K562 (cell line): Measurements from ENCODE around the gene CRABP2. TPM values are rescaled to one million over a fixed set of nuclear protein-coding genes. Genes with fewer than 3 reads are reported as not detected.

Source experiments
- AFF4 ChIP-seq: sonication (generic); formaldehyde crosslinking; IDR thresholded peaks from 2 replicates; pipeline ENCODE4 v1.8.0; 2023; ENCODE audit warnings: mild to moderate bottlenecking, missing genetic modification reagents
- CBFA2T3 ChIP-seq: fragments of 450-650 bp; IDR thresholded peaks from 2 replicates; pipeline ENCODE4 v1.6.1; 2017
- CBX1 ChIP-seq: sonication (generic); IDR thresholded peaks from 2 replicates; pipeline ENCODE4 v1.6.1; 2016; ENCODE audit warnings: antibody characterized with exemption, low read depth, mild to moderate bottlenecking
- CCAR2 ChIP-seq: fragments of 200-400 bp; formaldehyde crosslinking; IDR thresholded peaks from 2 replicates; pipeline ENCODE4 v1.6.1; 2017; ENCODE audit warnings: mild to moderate bottlenecking, low read depth, low read length
- ETV1 ChIP-seq: fragments of 450-650 bp; conservative IDR thresholded peaks from 2 replicates; pipeline ENCODE4 v1.6.1; 2016; ENCODE audit warnings: missing genetic modification characterization, control low read depth, low read depth, missing compliant biosample characterization
- FUS ChIP-seq: fragments of 200-400 bp; formaldehyde crosslinking; optimal IDR thresholded peaks from 2 replicates; pipeline ENCODE3; 2017; ENCODE audit warnings: low read depth, low read length
- KDM4B ChIP-seq, 2 experiments: fragments of 450-650 bp in 1 of 2; sonication (generic) in 1 of 2; IDR thresholded peaks; 2 replicates each; pipeline ENCODE4 v1.6.1; 2016 to 2017; ENCODE audit warnings: borderline replicate concordance in 2 of 2, antibody characterized with exemption in 1 of 2, low read depth in 1 of 2, mild to moderate bottlenecking in 1 of 2
- NFE2L1 ChIP-seq: fragments of 450-650 bp; IDR thresholded peaks from 2 replicates; pipeline ENCODE4 v1.6.1; 2016; ENCODE audit warnings: missing genetic modification characterization, low read depth, mild to moderate bottlenecking, missing compliant biosample characterization, moderate library complexity, borderline replicate concordance
- NFYB ChIP-seq: IDR thresholded peaks from 2 replicates; pipeline ENCODE4 v1.6.1; 2011; ENCODE audit warnings: mild to moderate bottlenecking, moderate library complexity; ENCODE audit not compliant: insufficient read length; ENCODE audit errors: extremely low read depth
- RBM25 ChIP-seq: fragments of 200-400 bp; formaldehyde crosslinking; IDR thresholded peaks from 2 replicates; pipeline ENCODE4 v1.6.1; 2018; ENCODE audit warnings: low read length, low read depth, moderate library complexity; ENCODE audit not compliant: severe bottlenecking
- RFX1 ChIP-seq: fragments of 450-650 bp; IDR thresholded peaks from 2 replicates; pipeline ENCODE4 v1.6.1; 2016; ENCODE audit warnings: mild to moderate bottlenecking, moderate library complexity
- SLC30A9 ChIP-seq: fragments of 250-450 bp; sonication (Bioruptor Pico); IDR thresholded peaks from 2 replicates; pipeline ENCODE4 v1.8.0; 2022; ENCODE audit warnings: mild to moderate bottlenecking, moderate library complexity
- SMAD3 ChIP-seq: fragments of 450-650 bp; formaldehyde crosslinking; conservative IDR thresholded peaks from 2 replicates; pipeline ENCODE4 v1.4.0; 2020; ENCODE audit warnings: mild to moderate bottlenecking
- SMARCA5 ChIP-seq: fragments of 450-650 bp; IDR thresholded peaks from 2 replicates; pipeline ENCODE4 v1.6.1; 2016
- SRSF1 ChIP-seq: fragments of 200-400 bp; formaldehyde crosslinking; IDR thresholded peaks from 2 replicates; pipeline ENCODE4 v1.6.1; 2017; ENCODE audit warnings: mild to moderate bottlenecking, low read depth, low read length, moderate library complexity
- SRSF9 ChIP-seq: fragments of 200-400 bp; formaldehyde crosslinking; IDR thresholded peaks from 2 replicates; pipeline ENCODE4 v1.6.1; 2017; ENCODE audit warnings: low read depth, low read length, borderline replicate concordance
- TOE1 ChIP-seq, 2 experiments: fragments of 450-650 bp in 1 of 2; sonication (generic) in 1 of 2; formaldehyde crosslinking in 1 of 2; IDR thresholded peaks; 2 replicates each; pipeline versions ENCODE4 v1.7.1 to v1.8.0; 2016 to 2022; ENCODE audit warnings: borderline replicate concordance in 2 of 2, mild to moderate bottlenecking in 2 of 2, antibody characterized with exemption in 1 of 2, inconsistent platforms in 1 of 2, low read depth in 1 of 2, missing genetic modification reagents in 1 of 2, moderate library complexity in 1 of 2
- ZKSCAN3 ChIP-seq: fragments of 250-450 bp; sonication (Bioruptor Pico); IDR thresholded peaks from 2 replicates; pipeline ENCODE4 v1.4.0; 2020
- ZNF197 ChIP-seq: fragments of 200-800 bp; sonication (Bioruptor generic); IDR thresholded peaks from 2 replicates; pipeline ENCODE4 v1.6.1; 2016; ENCODE audit warnings: low read depth, missing genetic modification characterization, missing compliant biosample characterization
- ZNF785 ChIP-seq: fragments of 250-450 bp; sonication (Bioruptor Pico); IDR thresholded peaks from 2 replicates; pipeline ENCODE4 v1.4.0; 2020; ENCODE audit warnings: mild to moderate bottlenecking
- polyA plus RNA-seq, 8 experiments: library from polyadenylated mRNA; depleted of rRNA in 4 of 8; stranded (reverse) in 5 of 8; unstranded in 3 of 8; fragments of >200 nt; fragmentation: Nextera tagmentation in 2 of 8; fragmentation: Illumina TruSeq in 1 of 8; extraction: Ambion mirVana in 2 of 8; extraction: Trizol in 1 of 8; gene quantifications; 2 replicates each; pipeline versions ENCODE4 v1.2.1 to v1.2.3, GENCODE V29; 2011 to 2014; ENCODE audit warnings: inconsistent platforms in 1 of 8, missing spikeins in 1 of 8
- total RNA-seq, 7 experiments: library from RNA; depleted of rRNA in 6 of 7; stranded (reverse); fragments of >200 nt in 6 of 7; fragmentation: Illumina TruSeq in 2 of 7; extraction: Trizol in 2 of 7; gene quantifications; 2 replicates each; pipeline versions ENCODE4 v1.2.1 to v1.2.3, GENCODE V29; 2011 to 2021; ENCODE audit warnings: low replicate concordance in 1 of 7
- TF ChIP-seq, protein P1 (sequence below): IDR thresholded peaks from 2 replicates; pipeline ENCODE4 v1.6.1; 2011; ENCODE audit warnings: borderline replicate concordance, low read depth, mild to moderate bottlenecking, moderate library complexity, low read length; ENCODE audit not compliant: insufficient read depth, poor library complexity, severe bottlenecking

CRABP2 gene
- total and polyA plus RNA-seq, 9 of the 15 experiments (the other 6 are each of a cell fraction or from before 2014, with no cell fraction given): 0.30 to 2.5 (median 0.82) TPM

- TF ChIP-seq SRSF1 (no peak), CBFA2T3 (no peak), ETV1 (0 out of 2 replicates have a peak, but pooled peaks have one; percentile 12), NFYB (no peak), AFF4 (CRISPR knock-in tag) (0 out of 2 replicates have a peak, but pooled peaks have one; percentile 48), ZNF197 (CRISPR knock-in tag) (no peak), NFE2L1 (tag) (peak; percentile 26; the same call in 1 of the 2 replicates), SLC30A9 (CRISPR knock-in tag) (no peak), TOE1 (IDR thresholded peaks at IDR 0.05; ENCODE audit: borderline replicate concordance) (no peak), TOE1 (CRISPR knock-in tag; IDR thresholded peaks at IDR 0.05; ENCODE audit: borderline replicate concordance, low read depth) (no peak; the same call in 1 of the 2 replicates), RFX1 (no peak), SMAD3 (no peak), KDM4B (IDR thresholded peaks at IDR 0.05; ENCODE audit: borderline replicate concordance in 2 of 2, low read depth in 1 of 2) (no peak), SMARCA5 (no peak), CBX1 (no peak), ZNF785 (no peak), SRSF9 (no peak), FUS (no peak), ZKSCAN3 (CRISPR knock-in tag) (no peak; the same call in 1 of the 2 replicates), CCAR2 (no peak), RBM25 (no peak)
- TF ChIP-seq, protein P1, sequence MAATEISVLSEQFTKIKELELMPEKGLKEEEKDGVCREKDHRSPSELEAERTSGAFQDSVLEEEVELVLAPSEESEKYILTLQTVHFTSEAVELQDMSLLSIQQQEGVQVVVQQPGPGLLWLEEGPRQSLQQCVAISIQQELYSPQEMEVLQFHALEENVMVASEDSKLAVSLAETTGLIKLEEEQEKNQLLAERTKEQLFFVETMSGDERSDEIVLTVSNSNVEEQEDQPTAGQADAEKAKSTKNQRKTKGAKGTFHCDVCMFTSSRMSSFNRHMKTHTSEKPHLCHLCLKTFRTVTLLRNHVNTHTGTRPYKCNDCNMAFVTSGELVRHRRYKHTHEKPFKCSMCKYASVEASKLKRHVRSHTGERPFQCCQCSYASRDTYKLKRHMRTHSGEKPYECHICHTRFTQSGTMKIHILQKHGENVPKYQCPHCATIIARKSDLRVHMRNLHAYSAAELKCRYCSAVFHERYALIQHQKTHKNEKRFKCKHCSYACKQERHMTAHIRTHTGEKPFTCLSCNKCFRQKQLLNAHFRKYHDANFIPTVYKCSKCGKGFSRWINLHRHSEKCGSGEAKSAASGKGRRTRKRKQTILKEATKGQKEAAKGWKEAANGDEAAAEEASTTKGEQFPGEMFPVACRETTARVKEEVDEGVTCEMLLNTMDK: no peak
Observed at GRCh38 chr1:156693848-156694689, 11.3 kb downstream of the CRABP2 start (continued).
